SK-N-SH treated with all-trans-retinoic acid at 6 μM for 48 hours (cell line): ENCODE data around the gene DRAXIN.

Experiments used
- ATAC-seq: fragments of 200-7000 bp; cut with Tn5 transposase; 3 replicates; pipeline ENCODE4 v1.9.1; 2020; ENCODE audit warnings: mild to moderate bottlenecking, moderate library complexity
- ARNTL ChIP-seq: fragments of 450-650 bp; formaldehyde crosslinking; IDR thresholded peaks from 2 replicates; pipeline ENCODE4 v1.5.0; 2020; ENCODE audit warnings: low read depth, mild to moderate bottlenecking, moderate library complexity, borderline replicate concordance
- CSDC2 ChIP-seq: fragments of 250-450 bp; sonication (Bioruptor Pico); IDR thresholded peaks from 2 replicates; pipeline ENCODE4 v1.5.0; 2020; ENCODE audit warnings: mild to moderate bottlenecking, moderate library complexity
- ESRRG ChIP-seq: fragments of 250-450 bp; sonication (Bioruptor Pico); IDR thresholded peaks from 2 replicates; pipeline ENCODE4 v1.6.1; 2021; ENCODE audit warnings: mild to moderate bottlenecking
- GLIS3 ChIP-seq: fragments of 250-450 bp; sonication (Bioruptor Pico); IDR thresholded peaks from 2 replicates; pipeline ENCODE4 v1.5.0; 2020; ENCODE audit warnings: mild to moderate bottlenecking, moderate library complexity
- OSR1 ChIP-seq: fragments of 250-450 bp; sonication (Bioruptor Pico); IDR thresholded peaks from 2 replicates; pipeline ENCODE4 v1.8.0; 2022; ENCODE audit warnings: moderate library complexity, mild to moderate bottlenecking, inconsistent platforms
- PPARA ChIP-seq: fragments of 250-450 bp; sonication (Bioruptor Pico); IDR thresholded peaks from 2 replicates; pipeline ENCODE4 v1.5.0; 2020; ENCODE audit warnings: mild to moderate bottlenecking, borderline replicate concordance
- RARB ChIP-seq: fragments of 250-450 bp; sonication (Bioruptor Pico); IDR thresholded peaks from 2 replicates; pipeline ENCODE4 v1.8.0; 2021; ENCODE audit warnings: mild to moderate bottlenecking, moderate library complexity
- SNAI2 ChIP-seq: fragments of 250-450 bp; sonication (Bioruptor Pico); IDR thresholded peaks from 2 replicates; pipeline ENCODE4 v1.5.0; 2020; ENCODE audit warnings: mild to moderate bottlenecking, moderate library complexity
- TCF4 ChIP-seq: fragments of 250-450 bp; sonication (Bioruptor Pico); IDR thresholded peaks from 2 replicates; pipeline ENCODE4 v1.8.0; 2021; ENCODE audit warnings: mild to moderate bottlenecking, moderate library complexity, borderline replicate concordance
- TOX ChIP-seq: fragments of 250-450 bp; sonication (Bioruptor Pico); IDR thresholded peaks from 2 replicates; pipeline ENCODE4 v1.8.0; 2021; ENCODE audit warnings: mild to moderate bottlenecking, moderate library complexity, borderline replicate concordance
- ZC3H10 ChIP-seq: fragments of 250-450 bp; sonication (Bioruptor Pico); IDR thresholded peaks from 2 replicates; pipeline ENCODE4 v1.5.1; 2021; ENCODE audit warnings: mild to moderate bottlenecking, moderate library complexity
- ZFP3 ChIP-seq: fragments of 250-450 bp; sonication (Bioruptor Pico); IDR thresholded peaks from 2 replicates; pipeline ENCODE4 v1.5.0; 2020; ENCODE audit warnings: mild to moderate bottlenecking, moderate library complexity
- ZFP30 ChIP-seq: fragments of 450-650 bp; formaldehyde crosslinking; IDR thresholded peaks from 2 replicates; pipeline ENCODE4 v1.5.0; 2022; ENCODE audit warnings: mild to moderate bottlenecking, moderate library complexity
- ZNF565 ChIP-seq: fragments of 450-650 bp; formaldehyde crosslinking; conservative IDR thresholded peaks from 2 replicates; pipeline ENCODE4 v1.5.0; 2020; ENCODE audit warnings: low read depth, mild to moderate bottlenecking, moderate library complexity
- ZNF70 ChIP-seq: fragments of 450-650 bp; formaldehyde crosslinking; IDR thresholded peaks from 2 replicates; pipeline ENCODE4 v1.5.0; 2020; ENCODE audit warnings: mild to moderate bottlenecking, moderate library complexity
- ZNF8 ChIP-seq: fragments of 450-650 bp; formaldehyde crosslinking; IDR thresholded peaks from 2 replicates; pipeline ENCODE4 v1.5.0; 2020; ENCODE audit warnings: mild to moderate bottlenecking, moderate library complexity
- TF ChIP-seq, protein P1 (sequence below): fragments of 250-450 bp; sonication (Bioruptor Pico); IDR thresholded peaks from 2 replicates; pipeline ENCODE4 v1.5.1; 2020; ENCODE audit warnings: low read depth, mild to moderate bottlenecking, moderate library complexity
- TF ChIP-seq, protein P2 (sequence below): fragments of 250-450 bp; sonication (Bioruptor Pico); IDR thresholded peaks from 2 replicates; pipeline ENCODE4 v1.8.0; 2020; ENCODE audit warnings: mild to moderate bottlenecking, moderate library complexity, borderline replicate concordance
- TF ChIP-seq, protein P3 (sequence below): fragments of 250-450 bp; sonication (Bioruptor Pico); IDR thresholded peaks from 2 replicates; pipeline ENCODE4 v1.8.0; 2021; ENCODE audit warnings: low read depth, mild to moderate bottlenecking, moderate library complexity, borderline replicate concordance
- TF ChIP-seq, protein P4 (sequence below): fragments of 250-450 bp; sonication (Bioruptor Pico); IDR thresholded peaks from 2 replicates; pipeline ENCODE4 v1.5.1; 2021; ENCODE audit warnings: mild to moderate bottlenecking, moderate library complexity
- TF ChIP-seq, protein P5 (sequence below): fragments of 250-450 bp; sonication (Bioruptor Pico); IDR thresholded peaks from 2 replicates; pipeline ENCODE4 v1.5.0; 2020; ENCODE audit warnings: mild to moderate bottlenecking, moderate library complexity

DRAXIN gene

DNA sequence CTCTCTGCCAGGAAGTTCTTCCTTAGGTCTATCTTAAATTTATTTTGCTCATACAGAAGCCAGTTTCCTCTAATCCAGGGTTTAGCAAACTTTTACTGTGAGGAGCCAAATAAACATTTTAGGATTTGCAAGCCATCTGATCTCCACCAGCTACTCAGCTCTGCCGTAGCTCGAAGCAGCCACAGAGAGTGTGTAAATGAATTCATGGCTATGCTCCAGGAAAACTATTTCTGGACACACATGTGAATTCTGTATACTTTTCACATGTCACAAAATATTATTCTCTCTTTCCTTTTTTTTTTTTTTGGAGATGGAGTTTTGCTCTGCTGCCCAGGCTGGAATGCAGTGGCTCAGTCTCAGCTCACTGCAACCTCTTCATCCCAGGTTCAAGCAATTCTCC, 31.0 kb downstream of the DRAXIN start:
- ATAC-seq, result no peak
- TF ChIP-seq RARB (no peak), SNAI2 (no peak), OSR1 (CRISPR knock-in tag) (no peak), ARNTL (CRISPR knock-in tag) (no peak), ESRRG (CRISPR knock-in tag) (no peak), ZFP3 (CRISPR knock-in tag) (no peak), TCF4 (no peak), GLIS3 (no peak), ZFP30 (CRISPR knock-in tag) (no peak), ZNF8 (no peak), ZC3H10 (CRISPR knock-in tag) (no peak), TOX (CRISPR knock-in tag) (no peak), ZNF70 (no peak)
- TF ChIP-seq, protein P1, sequence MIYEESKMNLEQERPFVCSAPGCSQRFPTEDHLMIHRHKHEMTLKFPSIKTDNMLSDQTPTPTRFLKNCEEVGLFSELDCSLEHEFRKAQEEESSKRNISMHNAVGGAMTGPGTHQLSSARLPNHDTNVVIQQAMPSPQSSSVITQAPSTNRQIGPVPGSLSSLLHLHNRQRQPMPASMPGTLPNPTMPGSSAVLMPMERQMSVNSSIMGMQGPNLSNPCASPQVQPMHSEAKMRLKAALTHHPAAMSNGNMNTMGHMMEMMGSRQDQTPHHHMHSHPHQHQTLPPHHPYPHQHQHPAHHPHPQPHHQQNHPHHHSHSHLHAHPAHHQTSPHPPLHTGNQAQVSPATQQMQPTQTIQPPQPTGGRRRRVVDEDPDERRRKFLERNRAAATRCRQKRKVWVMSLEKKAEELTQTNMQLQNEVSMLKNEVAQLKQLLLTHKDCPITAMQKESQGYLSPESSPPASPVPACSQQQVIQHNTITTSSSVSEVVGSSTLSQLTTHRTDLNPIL (CRISPR knock-in tag), result no peak
- TF ChIP-seq, protein P2, sequence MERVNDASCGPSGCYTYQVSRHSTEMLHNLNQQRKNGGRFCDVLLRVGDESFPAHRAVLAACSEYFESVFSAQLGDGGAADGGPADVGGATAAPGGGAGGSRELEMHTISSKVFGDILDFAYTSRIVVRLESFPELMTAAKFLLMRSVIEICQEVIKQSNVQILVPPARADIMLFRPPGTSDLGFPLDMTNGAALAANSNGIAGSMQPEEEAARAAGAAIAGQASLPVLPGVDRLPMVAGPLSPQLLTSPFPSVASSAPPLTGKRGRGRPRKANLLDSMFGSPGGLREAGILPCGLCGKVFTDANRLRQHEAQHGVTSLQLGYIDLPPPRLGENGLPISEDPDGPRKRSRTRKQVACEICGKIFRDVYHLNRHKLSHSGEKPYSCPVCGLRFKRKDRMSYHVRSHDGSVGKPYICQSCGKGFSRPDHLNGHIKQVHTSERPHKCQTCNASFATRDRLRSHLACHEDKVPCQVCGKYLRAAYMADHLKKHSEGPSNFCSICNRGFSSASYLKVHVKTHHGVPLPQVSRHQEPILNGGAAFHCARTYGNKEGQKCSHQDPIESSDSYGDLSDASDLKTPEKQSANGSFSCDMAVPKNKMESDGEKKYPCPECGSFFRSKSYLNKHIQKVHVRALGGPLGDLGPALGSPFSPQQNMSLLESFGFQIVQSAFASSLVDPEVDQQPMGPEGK (CRISPR knock-in tag), result no peak
- TF ChIP-seq, protein P3, sequence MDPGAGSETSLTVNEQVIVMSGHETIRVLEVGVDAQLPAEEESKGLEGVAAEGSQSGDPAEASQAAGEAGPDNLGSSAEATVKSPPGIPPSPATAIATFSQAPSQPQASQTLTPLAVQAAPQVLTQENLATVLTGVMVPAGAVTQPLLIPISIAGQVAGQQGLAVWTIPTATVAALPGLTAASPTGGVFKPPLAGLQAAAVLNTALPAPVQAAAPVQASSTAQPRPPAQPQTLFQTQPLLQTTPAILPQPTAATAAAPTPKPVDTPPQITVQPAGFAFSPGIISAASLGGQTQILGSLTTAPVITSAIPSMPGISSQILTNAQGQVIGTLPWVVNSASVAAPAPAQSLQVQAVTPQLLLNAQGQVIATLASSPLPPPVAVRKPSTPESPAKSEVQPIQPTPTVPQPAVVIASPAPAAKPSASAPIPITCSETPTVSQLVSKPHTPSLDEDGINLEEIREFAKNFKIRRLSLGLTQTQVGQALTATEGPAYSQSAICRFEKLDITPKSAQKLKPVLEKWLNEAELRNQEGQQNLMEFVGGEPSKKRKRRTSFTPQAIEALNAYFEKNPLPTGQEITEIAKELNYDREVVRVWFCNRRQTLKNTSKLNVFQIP (CRISPR knock-in tag), result no peak
- TF ChIP-seq, protein P4, sequence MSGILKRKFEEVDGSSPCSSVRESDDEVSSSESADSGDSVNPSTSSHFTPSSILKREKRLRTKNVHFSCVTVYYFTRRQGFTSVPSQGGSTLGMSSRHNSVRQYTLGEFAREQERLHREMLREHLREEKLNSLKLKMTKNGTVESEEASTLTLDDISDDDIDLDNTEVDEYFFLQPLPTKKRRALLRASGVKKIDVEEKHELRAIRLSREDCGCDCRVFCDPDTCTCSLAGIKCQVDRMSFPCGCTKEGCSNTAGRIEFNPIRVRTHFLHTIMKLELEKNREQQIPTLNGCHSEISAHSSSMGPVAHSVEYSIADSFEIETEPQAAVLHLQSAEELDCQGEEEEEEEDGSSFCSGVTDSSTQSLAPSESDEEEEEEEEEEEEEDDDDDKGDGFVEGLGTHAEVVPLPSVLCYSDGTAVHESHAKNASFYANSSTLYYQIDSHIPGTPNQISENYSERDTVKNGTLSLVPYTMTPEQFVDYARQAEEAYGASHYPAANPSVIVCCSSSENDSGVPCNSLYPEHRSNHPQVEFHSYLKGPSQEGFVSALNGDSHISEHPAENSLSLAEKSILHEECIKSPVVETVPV, result no peak

DNA sequence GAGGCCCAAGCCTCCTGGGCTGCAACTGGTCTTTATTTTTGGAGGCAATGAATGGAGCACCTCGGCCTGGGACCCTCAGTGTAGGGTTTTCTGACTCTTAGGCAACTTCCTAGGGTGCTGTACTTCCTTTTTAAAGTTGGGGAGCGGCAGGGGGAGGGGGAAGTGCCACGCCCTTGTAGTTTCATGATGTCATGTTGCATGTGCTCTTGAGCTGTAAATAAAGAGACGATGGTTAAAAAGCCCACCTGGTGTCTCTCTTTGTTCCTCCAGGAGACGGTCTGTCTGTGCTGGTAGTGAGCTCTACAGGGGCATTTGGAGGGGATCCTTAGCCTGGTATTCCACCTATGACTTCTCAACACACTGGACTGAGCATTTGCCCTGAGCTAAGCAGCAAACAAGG, 34.1 kb downstream of the DRAXIN start:
- TF ChIP-seq ZNF8, result no peak
- no peak for TF ChIP-seq ZFP3 (CRISPR knock-in tag)
- TF ChIP-seq, protein P3 (CRISPR knock-in tag), result no peak
- TF ChIP-seq SNAI2, result no peak
- TF ChIP-seq GLIS3, result no peak
- no peak for TF ChIP-seq ESRRG (CRISPR knock-in tag)
- no peak for TF ChIP-seq ZNF70
- ATAC-seq, result no peak

DNA sequence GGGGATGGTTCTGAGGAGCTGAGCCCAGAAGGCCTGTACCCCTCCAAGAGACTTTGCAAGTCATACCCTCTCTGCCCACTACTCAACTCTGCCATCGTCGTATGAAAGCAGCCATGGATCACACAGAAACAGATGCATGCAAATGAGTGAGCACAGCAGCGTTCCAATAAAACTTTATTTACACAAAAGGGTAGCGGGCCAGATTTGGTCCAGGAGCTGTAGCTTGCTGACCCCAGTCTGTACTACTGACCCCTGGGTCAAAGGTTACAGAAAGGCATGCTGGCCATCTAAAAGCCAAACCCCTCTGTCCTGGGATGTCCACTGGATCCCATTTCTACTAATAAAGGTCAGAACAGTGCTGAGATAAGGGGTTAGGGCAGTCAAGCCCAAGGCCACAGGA, 35.6 kb downstream of the DRAXIN start:
- no peak for TF ChIP-seq CSDC2
- TF ChIP-seq ZFP30 (CRISPR knock-in tag), result no peak
- no peak for TF ChIP-seq ESRRG (CRISPR knock-in tag)
- no peak for TF ChIP-seq ZFP3 (CRISPR knock-in tag)
- TF ChIP-seq ARNTL (CRISPR knock-in tag), result no peak
- TF ChIP-seq TOX (CRISPR knock-in tag), result no peak
- TF ChIP-seq, protein P1 (CRISPR knock-in tag), result no peak
- no peak for TF ChIP-seq GLIS3
- no peak for TF ChIP-seq ZNF565 (CRISPR knock-in tag)
- TF ChIP-seq, protein P3 (CRISPR knock-in tag), result no peak
- TF ChIP-seq, protein P5, sequence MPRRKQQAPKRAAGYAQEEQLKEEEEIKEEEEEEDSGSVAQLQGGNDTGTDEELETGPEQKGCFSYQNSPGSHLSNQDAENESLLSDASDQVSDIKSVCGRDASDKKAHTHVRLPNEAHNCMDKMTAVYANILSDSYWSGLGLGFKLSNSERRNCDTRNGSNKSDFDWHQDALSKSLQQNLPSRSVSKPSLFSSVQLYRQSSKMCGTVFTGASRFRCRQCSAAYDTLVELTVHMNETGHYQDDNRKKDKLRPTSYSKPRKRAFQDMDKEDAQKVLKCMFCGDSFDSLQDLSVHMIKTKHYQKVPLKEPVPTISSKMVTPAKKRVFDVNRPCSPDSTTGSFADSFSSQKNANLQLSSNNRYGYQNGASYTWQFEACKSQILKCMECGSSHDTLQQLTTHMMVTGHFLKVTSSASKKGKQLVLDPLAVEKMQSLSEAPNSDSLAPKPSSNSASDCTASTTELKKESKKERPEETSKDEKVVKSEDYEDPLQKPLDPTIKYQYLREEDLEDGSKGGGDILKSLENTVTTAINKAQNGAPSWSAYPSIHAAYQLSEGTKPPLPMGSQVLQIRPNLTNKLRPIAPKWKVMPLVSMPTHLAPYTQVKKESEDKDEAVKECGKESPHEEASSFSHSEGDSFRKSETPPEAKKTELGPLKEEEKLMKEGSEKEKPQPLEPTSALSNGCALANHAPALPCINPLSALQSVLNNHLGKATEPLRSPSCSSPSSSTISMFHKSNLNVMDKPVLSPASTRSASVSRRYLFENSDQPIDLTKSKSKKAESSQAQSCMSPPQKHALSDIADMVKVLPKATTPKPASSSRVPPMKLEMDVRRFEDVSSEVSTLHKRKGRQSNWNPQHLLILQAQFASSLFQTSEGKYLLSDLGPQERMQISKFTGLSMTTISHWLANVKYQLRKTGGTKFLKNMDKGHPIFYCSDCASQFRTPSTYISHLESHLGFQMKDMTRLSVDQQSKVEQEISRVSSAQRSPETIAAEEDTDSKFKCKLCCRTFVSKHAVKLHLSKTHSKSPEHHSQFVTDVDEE (CRISPR knock-in tag), result no peak
- TF ChIP-seq ZNF70, result no peak
- TF ChIP-seq, protein P4, result no peak
- no peak for TF ChIP-seq PPARA (CRISPR knock-in tag)
- TF ChIP-seq SNAI2, result no peak
- no peak for ATAC-seq
